GM18502 (cell line): ENCODE results near the gene BCS1L.

Source experiments
- ATAC-seq: cut with Tn5 transposase; IDR thresholded peaks from one replicate; pipeline ENCODE4 v1.9.1; 2021; ENCODE audit warnings: mild to moderate bottlenecking; ENCODE audit not compliant: unreplicated experiment, poor library complexity

BCS1L gene

GRCh38 chr2:218710687-218711549, 51.4 kb downstream of the BCS1L start, which contains the start of gene TTLL4:
Gene TTLL4, plus strand, starts transcription at chr2:218710835. Its CDS starts 26,842 bp downstream, at chr2:218737677.
- ATAC-seq = peak; percentile 89

GRCh38 chr2:218711550-218711929, 52.1 kb downstream of the BCS1L start:
- no peak for ATAC-seq
